Activated naive CD4-positive, alpha-beta T cell (primary cell): ENCODE data around the gene TMEM151B.

Experiments
- DNase-seq, 4 experiments: peaks; one replicate each; lab custom pipeline; 2025; lab: John Stamatoyannopoulos, UW

TMEM151B gene

DNA sequence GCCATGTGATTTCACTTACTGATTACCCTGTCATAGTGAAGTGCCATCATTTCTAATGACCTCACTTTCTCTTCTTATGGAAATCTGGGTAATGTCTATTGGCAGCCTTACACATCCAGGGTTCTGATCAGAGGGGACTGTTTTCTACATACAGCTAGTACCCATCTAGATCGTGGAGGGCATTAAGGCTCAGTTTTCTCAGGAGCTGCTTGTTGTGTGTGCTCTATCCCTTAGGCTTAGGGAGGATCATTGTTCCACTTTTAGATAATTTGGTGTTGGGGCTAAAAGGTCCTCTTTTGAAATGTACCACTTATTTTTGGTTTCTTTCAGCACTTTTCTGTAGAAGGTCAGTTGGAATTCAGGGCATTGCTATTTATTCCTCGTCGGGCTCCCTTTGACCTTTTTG, 19.5 kb upstream of the TMEM151B start:
- no peak for DNase-seq

DNA sequence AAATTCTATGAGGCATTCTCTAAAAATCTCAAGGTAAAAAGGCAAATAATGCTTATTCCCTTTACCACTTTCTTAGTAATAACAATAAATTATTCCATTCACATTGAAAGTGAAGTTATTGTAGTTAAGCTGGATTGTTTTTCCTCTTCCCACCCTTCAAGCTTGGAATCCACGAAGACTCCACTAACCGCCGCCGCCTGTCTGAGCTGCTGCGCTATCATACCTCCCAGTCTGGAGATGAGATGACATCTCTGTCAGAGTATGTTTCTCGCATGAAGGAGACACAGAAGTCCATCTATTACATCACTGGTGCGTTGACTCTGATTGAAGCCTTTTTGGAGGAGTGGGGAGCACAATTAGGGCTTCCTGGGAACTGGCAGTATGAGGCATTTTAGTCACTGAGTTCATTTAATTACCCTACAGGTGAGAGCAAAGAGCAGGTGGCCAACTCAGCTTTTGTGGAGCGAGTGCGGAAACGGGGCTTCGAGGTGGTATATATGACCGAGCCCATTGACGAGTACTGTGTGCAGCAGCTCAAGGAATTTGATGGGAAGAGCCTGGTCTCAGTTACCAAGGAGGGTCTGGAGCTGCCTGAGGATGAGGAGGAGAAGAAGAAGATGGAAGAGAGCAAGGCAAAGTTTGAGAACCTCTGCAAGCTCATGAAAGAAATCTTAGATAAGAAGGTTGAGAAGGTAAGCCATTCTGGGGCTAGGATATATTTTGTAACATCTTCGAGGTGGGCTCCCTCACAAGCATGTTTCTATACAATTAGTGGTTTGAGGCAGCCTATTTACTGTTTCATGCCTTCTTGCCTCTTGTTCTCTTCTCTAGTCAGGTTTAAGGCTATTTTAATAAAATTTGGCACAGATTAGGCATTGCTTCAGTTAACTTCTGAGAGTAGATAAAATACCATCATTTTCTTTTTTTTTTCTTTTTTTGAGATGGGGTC, 18.4 kb upstream of the TMEM151B start:
- no peak for DNase-seq

DNA sequence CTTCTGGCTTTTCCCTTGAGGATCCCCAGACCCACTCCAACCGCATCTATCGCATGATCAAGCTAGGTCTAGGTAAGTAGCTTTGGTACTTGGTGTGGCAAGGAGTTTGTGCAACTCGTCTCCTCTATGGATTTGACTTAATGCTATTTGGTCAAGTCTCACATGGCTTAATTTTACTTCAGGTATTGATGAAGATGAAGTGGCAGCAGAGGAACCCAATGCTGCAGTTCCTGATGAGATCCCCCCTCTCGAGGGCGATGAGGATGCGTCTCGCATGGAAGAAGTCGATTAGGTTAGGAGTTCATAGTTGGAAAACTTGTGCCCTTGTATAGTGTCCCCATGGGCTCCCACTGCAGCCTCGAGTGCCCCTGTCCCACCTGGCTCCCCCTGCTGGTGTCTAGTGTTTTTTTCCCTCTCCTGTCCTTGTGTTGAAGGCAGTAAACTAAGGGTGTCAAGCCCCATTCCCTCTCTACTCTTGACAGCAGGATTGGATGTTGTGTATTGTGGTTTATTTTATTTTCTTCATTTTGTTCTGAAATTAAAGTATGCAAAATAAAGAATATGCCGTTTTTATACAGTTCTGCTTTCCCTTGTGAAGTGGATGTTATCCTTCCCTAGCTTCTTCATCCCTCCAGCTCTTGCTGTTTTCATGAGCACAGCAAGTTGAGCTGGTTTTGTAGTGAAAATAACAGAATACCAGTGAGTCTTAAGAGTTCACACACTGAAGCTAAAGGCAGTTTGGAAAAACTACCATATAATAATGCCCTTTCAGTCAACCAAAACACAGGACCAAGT, 16.7 kb upstream of the TMEM151B start:
- peak in 3 of 4 experiments; percentile 12 to 43 (median 24) for DNase-seq

DNA sequence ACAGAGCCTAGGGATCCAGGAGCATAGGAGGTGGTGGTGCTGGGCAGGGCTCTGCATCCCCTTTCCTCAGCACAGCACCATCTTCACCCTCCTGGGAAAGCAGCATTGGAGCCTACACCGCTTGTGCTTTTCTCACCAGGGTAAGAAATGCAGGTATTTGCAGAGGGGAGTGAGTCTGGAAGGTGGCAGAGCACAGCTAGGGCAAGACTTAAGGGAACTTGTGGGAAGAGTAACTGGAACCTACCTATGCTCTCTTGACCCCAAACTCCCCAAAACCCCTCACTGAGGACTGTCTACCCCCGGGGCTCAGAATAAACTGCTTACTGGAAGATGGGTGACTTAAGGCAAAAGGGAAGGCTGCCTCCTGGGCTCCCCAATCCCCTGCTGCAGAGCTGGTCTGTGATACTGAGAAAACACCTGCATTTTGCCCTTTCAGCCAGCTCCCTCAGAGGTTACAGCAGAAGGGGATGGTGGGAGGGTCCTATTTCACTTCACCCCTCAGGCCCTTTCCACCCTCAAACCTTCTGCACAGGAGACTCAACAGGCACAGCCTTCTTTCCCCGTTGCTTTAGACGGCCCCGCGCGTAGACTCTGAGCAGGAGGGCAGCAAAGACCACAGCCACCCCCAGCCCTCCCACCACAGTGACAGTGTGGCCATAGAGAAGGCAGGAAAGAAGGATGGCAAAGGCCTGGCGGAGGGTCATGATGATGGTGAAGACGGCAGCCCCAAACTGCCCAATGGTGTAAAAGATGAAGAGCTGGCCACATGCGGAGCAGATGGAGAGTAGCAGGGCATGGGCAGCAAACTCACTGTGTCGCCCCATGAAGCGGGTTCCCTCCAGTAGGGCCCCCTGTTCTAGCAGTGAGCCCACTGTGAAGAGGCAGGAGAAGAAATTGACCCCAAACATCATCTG, 15.8 kb upstream of the TMEM151B start:
- no peak for DNase-seq

GRCh38 chr6:44255105-44255808, 15.0 kb upstream of the TMEM151B start:
- DNase-seq = no peak

- no peak for DNase-seq
Measured at GRCh38 chr6:44255871-44256774, 14.1 kb upstream of the TMEM151B start.

- no peak for DNase-seq
Measured at GRCh38 chr6:44256775-44257024, 13.6 kb upstream of the TMEM151B start.

DNA sequence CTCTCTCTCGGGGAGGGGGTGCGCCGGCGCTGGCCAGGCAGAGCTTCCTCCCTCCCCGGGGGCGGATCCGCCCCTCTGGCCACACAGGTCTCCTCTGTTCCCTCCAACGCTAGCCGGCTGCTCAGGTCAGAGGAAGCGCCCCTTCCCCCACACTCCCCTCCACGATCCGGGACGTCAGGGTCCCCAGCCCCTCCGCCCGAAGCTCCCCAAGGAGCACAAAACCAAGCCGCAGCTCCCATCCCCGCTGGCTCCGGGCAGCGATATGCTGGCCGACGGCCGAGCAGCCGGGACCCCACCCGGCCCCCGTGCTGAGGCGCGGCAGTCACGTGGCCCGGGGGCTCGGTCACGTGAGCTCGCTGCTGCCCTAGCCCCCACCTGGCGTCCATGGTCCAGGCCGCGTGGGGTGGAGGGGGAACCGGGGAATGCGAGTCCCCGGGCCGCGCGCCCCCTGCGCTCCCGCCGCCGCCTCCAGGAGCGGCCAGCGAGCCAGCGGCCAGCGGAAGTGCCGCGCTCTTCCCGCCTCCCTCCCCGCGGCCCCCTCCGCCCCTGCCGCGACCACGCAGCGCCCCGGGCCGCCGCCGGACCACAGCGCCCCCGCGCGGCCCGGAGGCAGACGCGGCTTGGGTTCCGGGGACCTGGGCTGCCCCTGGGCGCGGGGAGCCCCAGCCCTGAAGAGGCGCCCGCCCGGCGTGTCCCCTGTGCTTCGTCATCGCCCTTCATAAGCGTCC, 13.1 kb upstream of the TMEM151B start, which contains the start of gene SLC35B2:
Gene SLC35B2, minus strand, starts transcription at position 504 of the 728 bp plus-strand sequence. Its CDS starts 118 bp downstream, at position 386.
- DNase-seq = peak in 3 of 4 experiments; percentile 27 to 63 (median 54)

- no peak for DNase-seq
Measured at GRCh38 chr6:44257753-44258324, 12.4 kb upstream of the TMEM151B start.

DNA sequence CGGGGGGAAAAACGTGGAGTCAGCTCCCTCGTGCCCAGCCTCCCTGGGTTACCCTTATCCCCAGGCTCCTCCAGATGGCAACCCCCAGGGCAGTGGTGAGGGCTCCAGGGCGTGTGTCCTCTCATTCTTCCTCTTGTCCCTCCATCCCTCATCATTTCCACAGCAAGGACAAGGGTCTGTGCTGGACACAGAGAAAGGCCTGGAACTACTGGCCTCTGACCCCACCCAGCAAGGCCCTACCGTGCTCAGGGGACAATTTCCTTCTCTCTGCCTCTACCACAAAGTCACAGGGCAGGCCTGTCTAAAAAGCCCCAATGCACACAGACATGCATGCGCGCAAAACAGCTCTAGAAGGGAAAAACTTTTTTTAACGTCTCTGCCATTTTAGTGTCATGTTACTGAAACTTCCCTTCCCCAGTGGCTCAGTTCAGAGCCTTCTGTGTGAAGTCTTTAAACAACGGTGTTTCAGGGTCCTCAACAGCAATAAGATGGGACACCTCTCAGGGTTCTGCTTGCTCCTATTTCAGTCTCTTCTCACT, 11.9 kb upstream of the TMEM151B start:
- no peak for DNase-seq

DNA sequence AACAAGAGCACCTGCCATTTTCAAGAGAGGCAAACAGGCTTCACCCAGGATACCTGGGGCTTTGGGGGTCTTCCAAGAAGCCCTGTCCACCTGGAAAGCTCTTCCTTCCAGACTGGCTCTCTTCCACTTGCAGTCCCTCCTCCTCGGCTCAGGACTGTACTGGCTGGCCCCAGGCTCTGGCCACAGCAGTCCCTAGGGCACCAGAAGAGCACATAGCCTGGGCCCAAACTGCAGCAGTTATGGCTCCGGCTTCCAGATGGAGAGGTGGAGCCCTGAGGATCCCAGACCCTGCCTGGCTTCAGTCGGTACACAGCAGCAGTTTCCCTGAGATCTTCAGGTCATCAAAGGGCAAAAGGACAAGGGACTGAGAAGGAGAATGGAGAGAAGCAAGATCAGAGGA, 11.3 kb upstream of the TMEM151B start:
- no peak for DNase-seq

DNA sequence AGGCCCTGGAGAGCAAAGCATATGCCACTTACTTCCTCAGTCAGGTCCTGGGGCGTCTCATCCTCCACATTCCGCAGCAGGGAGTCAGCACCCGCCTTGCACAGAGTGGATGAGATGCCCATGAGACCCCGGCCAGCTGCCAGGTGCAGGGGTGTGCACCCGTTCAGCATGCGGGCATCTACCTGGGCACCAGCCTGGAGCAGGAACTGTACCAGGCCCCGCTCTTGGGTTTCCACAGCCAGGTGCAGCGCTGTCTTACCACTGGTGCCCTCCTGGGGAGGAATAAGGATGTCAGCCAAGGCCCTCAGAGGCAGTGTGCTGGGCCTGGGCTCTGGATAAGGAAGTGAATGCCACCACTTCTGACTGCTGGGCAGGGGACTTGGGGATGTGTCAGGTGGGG, 10.2 kb upstream of the TMEM151B start:
- no peak for DNase-seq

- no peak for DNase-seq
Measured at GRCh38 chr6:44260451-44261297, 9.6 kb upstream of the TMEM151B start.

DNA sequence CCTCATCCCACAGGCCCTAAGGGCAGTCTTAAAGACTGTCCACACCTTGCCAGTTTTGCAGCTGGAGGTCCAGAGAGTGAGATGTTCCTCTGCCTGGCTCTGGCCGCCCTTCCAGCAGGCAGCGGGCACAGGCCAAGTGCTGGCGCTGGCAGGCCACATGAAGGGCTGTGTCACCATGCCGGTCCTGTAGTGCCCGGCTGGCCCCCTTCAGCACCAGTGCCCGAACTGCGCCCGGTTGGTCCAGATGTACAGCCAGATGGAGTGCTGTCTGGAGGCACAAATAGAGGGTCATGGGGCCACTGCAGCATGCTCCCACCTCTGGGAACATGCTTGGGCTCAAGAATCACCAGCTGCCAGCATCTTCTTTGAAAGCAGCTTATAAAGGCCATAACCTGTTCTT, 8.7 kb upstream of the TMEM151B start:
- DNase-seq = no peak

DNA sequence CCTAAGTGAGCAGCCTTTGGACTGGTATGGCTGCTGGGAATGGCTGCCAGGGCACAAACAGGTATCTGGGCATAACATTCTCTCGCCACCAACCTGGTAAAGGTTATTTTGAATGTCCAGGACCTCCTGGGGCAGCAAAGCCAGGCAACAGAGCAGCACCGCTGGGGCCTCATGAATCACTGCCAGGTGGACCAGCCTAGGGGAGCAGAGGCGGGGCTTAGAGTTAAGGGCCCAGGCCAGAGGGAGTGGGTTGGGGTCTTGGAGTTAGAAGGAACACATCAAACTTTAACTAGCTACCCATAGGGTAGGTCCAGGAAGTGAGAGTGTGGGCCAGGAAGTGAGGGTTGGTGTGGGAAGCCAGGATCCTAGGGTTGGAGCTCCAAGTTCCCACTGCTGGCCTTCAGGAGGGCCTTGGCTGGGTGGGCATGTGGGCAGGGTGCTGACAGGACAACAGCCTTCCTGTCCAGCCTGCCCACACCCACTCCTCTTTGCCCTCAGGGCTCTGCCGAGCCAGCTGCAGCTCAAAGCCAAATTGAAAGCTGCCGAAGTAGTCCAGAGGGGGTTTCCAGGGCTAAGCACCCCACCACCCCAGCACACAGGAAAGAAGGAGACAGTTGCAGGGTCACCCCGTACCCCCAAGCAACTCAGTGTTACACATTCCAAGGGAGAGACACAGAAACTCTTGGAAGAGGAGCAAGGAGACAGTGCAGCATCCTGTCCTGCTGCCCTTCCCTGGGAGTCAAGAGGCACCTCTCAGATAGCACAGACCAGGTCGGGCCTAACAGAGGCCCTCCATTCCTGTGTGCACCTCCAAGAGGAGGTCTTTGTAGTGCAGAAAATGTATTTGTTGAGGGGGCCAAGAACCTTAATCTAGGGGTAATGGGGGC, 7.5 kb upstream of the TMEM151B start:
- no peak for DNase-seq

DNA sequence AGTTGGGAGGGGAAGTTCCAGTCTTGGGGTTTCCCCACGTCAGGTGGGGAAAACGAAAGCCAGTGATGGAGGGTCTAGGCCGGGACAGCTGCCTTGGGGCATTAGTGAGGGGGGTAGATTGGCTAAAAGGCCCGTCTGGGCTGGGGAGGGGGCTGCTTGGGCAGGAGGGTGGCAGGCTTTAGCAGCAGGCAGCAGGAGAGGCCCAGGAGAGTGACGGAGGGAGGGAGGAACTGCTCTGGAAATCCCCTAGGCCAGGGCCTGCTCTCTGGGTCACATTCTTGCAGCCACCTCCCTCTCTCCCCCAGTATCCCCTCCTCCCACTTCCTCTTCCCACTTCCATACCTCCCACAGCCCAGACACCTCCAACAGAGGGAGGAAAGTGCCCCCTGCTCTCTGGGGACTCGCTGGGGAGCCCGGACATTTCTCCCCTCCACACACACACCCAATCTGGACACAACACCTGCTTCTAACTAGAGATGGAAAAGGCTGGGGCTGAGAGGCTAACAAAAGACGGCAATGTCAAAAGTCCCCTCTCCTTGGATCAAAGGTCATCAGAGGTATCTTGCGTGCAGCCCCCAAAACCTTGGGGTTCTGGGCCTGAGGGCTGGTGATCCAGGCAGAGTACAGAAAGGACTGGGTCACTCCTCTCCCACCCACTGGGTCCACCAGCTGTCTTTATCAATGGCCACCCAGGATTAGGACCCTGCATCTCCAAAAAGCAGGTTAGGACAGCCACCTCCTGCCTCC, 6.7 kb upstream of the TMEM151B start:
- no peak for DNase-seq
